RWPE1 (cell line): Measurements from ENCODE around the gene FABP3.

Source experiments
- CTCF ChIA-PET: fragments of 350-600 bp; sonication (Branson Sonifier 250); formaldehyde crosslinking; extraction: SDS; loops from one replicate; lab custom pipeline; 2021; lab: Yijun Ruan, JAX
- POLR2A ChIA-PET: fragments of 400-600 bp; formaldehyde crosslinking; extraction: SDS; loops from one replicate; lab custom pipeline; 2020; ENCODE audit warnings: antibody characterized with exemption; ENCODE audit not compliant: low non-redundant PET; lab: Yijun Ruan, JAX
- DNase-seq: peaks from one replicate; pipeline ENCODE4 v3.0.0; 2012; ENCODE audit warnings: low spot score
- H3K27ac ChIP-seq: fragments of 450-650 bp; 2 replicates; pipeline ENCODE4 v1.5.1; 2017
- TF ChIP-seq, protein P1 (sequence below): fragments of 450-650 bp; conservative IDR thresholded peaks from 2 replicates; pipeline ENCODE4 v1.5.1; 2017; ENCODE audit warnings: low read depth, mild to moderate bottlenecking

FABP3 gene

DNA sequence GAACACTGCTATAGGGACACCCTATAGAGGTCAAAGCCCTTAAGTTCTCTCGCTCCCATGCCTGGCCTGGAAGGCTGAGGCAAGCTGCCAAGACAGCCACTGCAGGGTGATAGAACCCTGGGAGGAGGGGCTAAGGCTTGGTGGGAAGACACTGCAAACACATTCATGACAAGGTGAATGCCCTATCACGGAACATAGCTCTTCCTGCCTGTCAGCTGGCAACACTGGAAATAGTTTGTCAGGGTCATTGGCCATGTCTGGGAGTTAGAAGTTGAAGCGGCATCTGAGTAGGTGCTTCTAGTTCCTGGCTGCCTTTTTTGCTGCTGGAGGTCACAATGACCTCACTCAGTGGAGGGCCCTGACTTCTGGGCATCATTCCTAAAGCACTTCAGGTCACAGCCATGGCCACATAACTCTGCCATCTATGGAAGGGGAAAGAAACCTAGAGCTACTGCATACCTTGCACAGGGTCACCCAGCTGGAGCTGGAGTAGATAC, 4.2 kb downstream of the FABP3 start:
- no peak overlapping the region for H3K27ac ChIP-seq
- TF ChIP-seq, protein P1, sequence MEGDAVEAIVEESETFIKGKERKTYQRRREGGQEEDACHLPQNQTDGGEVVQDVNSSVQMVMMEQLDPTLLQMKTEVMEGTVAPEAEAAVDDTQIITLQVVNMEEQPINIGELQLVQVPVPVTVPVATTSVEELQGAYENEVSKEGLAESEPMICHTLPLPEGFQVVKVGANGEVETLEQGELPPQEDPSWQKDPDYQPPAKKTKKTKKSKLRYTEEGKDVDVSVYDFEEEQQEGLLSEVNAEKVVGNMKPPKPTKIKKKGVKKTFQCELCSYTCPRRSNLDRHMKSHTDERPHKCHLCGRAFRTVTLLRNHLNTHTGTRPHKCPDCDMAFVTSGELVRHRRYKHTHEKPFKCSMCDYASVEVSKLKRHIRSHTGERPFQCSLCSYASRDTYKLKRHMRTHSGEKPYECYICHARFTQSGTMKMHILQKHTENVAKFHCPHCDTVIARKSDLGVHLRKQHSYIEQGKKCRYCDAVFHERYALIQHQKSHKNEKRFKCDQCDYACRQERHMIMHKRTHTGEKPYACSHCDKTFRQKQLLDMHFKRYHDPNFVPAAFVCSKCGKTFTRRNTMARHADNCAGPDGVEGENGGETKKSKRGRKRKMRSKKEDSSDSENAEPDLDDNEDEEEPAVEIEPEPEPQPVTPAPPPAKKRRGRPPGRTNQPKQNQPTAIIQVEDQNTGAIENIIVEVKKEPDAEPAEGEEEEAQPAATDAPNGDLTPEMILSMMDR, result no peak
- DNase-seq, result no peak
- POLR2A ChIA-PET, result no interaction called here
- CTCF ChIA-PET, result no interaction called here

- ChIA-PET CTCF (no interaction called here), POLR2A (no interaction called here)
- H3K27ac ChIP-seq, result no peak overlapping the region
- TF ChIP-seq, protein P1, result no peak
- no peak for DNase-seq
These were observed 6.1 kb downstream of the FABP3 start for GRCh38 chr1:31366796-31367195.

DNA sequence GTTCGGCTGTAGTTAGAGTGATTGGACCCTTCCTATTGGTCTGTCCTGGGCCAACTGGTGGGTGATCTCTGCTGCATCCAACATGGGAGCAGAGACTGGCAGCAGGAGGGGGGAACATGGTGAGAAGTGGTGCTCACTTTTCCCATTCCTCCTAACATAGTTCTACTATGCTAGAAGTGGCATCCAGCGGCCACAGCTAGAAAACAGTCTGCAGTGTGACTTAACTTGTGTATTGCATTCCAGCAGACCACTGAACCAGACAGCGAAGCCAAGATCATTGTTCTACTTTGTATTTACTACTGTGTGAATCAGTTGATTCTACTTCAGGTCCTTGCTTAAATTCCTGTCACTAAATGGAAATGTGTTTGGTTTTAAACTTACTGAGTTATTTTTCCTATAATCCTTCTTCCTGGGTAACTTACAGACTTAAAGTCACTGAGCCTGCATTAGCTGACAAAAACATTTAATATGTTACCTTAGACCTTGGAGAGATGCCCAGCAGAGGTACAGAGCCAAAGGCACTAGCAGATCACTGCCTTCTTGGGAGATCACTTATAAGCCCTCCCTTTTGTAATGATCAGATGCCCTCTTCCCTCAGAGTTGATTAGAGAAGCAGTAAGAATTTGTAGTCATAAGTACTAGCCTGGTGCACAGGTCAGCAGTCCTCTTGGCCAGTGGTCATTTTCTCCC, 8.2 kb downstream of the FABP3 start:
- CTCF ChIA-PET, result no interaction called here
- POLR2A ChIA-PET, result no interaction called here
- TF ChIP-seq, protein P1, result no peak
- no peak overlapping the region for H3K27ac ChIP-seq
- DNase-seq, result no peak

- TF ChIP-seq, protein P1, result no peak
- ChIA-PET CTCF (interaction anchor here (0.6 kb wide), 1 partner anchor 186 kb away, joined by 3 read pairs; no protein-coding TSS in a partner anchor), POLR2A (no interaction called here)
- no peak overlapping the region for H3K27ac ChIP-seq
- DNase-seq, result no peak
These were observed 10.8 kb downstream of the FABP3 start for GRCh38 chr1:31362032-31362431.

GRCh38 chr1:31361607-31362006, 11.3 kb downstream of the FABP3 start:
- POLR2A ChIA-PET, result no interaction called here
- TF ChIP-seq, protein P1, result no peak
- CTCF ChIA-PET, result no interaction called here
- DNase-seq, result no peak
- no peak overlapping the region for H3K27ac ChIP-seq

- TF ChIP-seq, protein P1, result no peak
- H3K27ac ChIP-seq, result no peak overlapping the region
- no peak for DNase-seq
- ChIA-PET CTCF (no interaction called here), POLR2A (no interaction called here)
These were observed 16.4 kb downstream of the FABP3 start for GRCh38 chr1:31356427-31356826.
